Spleen (tissue), 7 donors: ENCODE results near the gene ATP2C2.

Source experiments
- POLR2A ChIP-seq, 3 donors: fragments of 450-650 bp; IDR thresholded peaks; one replicate each; pipeline ENCODE4 v1.5.1; 2017; ENCODE audit warnings: antibody characterized with exemption in 3 of 3, mild to moderate bottlenecking in 1 of 3
- TF ChIP-seq, protein P1 (sequence below), 11 experiments: fragments of 200-600 bp in 7 of 11; fragments of 450-650 bp in 4 of 11; sonication (generic) in 4 of 11; IDR thresholded peaks in 8 of 11; conservative IDR thresholded peaks in 3 of 11; 1 replicate in 7 of 11; 2 replicates in 4 of 11; pipeline versions ENCODE4 v1.4.0 to v1.8.0; 2016 to 2021; ENCODE audit warnings: antibody characterized with exemption in 11 of 11, inconsistent platforms in 4 of 11, mild to moderate bottlenecking in 1 of 11
- donor health status: DM: no; HTN: no; CAD: no; lungs with moderate emphysema.
- donor health status: DM: no; HTN: no; CAD: no.
- donor health status: DM: no; HTN: no; CAD: no.

- TF ChIP-seq POLR2A (IDR thresholded peaks at IDR 0.05): no peak
- TF ChIP-seq, protein P1, sequence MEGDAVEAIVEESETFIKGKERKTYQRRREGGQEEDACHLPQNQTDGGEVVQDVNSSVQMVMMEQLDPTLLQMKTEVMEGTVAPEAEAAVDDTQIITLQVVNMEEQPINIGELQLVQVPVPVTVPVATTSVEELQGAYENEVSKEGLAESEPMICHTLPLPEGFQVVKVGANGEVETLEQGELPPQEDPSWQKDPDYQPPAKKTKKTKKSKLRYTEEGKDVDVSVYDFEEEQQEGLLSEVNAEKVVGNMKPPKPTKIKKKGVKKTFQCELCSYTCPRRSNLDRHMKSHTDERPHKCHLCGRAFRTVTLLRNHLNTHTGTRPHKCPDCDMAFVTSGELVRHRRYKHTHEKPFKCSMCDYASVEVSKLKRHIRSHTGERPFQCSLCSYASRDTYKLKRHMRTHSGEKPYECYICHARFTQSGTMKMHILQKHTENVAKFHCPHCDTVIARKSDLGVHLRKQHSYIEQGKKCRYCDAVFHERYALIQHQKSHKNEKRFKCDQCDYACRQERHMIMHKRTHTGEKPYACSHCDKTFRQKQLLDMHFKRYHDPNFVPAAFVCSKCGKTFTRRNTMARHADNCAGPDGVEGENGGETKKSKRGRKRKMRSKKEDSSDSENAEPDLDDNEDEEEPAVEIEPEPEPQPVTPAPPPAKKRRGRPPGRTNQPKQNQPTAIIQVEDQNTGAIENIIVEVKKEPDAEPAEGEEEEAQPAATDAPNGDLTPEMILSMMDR (IDR thresholded peaks at IDR 0.05 in 8 of 11, conservative IDR thresholded peaks at IDR 0.05 in 3 of 11): no peak
Observed at GRCh38 chr16:84329016-84329415, 39.3 kb upstream of the ATP2C2 start.
